ENCODE measurements around the gene NOP9. TPM values are rescaled to one million over a fixed set of nuclear protein-coding genes. Genes with fewer than 3 reads are reported as not detected.

NOP9 gene
- total and polyA plus RNA-seq, 9 of the 15 experiments (the other 6 are each of a cell fraction or from before 2014, with no cell fraction given) = 1.0 to 27.9 (median 15.1) TPM

DNA sequence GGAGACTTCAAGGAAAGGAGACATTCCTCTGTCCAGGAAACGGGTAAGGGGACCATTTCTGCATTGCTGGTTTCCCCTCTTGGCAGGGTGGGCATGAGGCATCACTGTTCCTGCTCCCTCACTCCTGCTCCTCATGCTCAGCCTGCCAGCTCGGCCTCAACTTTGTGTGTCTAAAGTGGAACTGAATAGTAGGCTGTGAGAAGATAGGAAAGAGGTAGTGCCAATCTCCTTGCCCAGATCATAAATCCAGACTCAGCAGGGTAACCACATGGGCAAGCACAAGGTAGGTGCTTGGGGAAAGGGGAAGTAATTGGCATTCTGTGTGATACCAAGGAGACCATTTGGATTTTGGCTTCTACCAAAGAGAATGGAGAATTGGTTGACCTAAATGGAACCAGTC is 14.3 kb downstream of the NOP9 start (continued):
- TF ChIP-seq, protein P1, sequence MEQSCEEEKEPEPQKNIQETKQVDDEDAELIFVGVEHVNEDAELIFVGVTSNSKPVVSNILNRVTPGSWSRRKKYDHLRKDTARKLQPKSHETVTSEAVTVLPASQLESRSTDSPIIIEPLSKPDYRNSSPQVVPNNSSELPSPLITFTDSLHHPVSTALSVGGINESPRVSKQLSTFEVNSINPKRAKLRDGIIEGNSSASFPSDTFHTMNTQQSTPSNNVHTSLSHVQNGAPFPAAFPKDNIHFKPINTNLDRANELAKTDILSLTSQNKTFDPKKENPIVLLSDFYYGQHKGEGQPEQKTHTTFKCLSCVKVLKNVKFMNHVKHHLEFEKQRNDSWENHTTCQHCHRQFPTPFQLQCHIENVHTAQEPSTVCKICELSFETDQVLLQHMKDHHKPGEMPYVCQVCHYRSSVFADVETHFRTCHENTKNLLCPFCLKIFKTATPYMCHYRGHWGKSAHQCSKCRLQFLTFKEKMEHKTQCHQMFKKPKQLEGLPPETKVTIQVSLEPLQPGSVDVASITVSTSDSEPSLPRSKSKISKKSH (CRISPR knock-in tag; IDR thresholded peaks at IDR 0.05) = no peak
- TF ChIP-seq ELF4 (CRISPR knock-in tag; IDR thresholded peaks at IDR 0.05) (no peak), BRF2 (IDR thresholded peaks at IDR 0.05; ENCODE audit: borderline replicate concordance, insufficient read depth, insufficient read length) (no peak), MEF2D (tag; conservative IDR thresholded peaks at IDR 0.05; ENCODE audit: low read depth) (no peak), SRSF9 (IDR thresholded peaks at IDR 0.05; ENCODE audit: borderline replicate concordance, low read depth, low read length) (no peak)
- TF ChIP-seq, protein P2, sequence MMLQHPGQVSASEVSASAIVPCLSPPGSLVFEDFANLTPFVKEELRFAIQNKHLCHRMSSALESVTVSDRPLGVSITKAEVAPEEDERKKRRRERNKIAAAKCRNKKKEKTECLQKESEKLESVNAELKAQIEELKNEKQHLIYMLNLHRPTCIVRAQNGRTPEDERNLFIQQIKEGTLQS (IDR thresholded peaks at IDR 0.05) = no peak
- TF ChIP-seq, protein P2 (CRISPR knock-in tag; conservative IDR thresholded peaks at IDR 0.05) = no peak
